Smooth muscle cell (in vitro differentiated cells): ENCODE measurements around the gene TDRD12. TPM values are rescaled to one million over a fixed set of nuclear protein-coding genes. Genes with fewer than 3 reads are reported as not detected.
"Not testable (repeated sequence)": the region's sequence is repeated elsewhere in the genome, so short reads cannot be mapped to it uniquely, and the experiment has no call there.

Source experiments
- DNase-seq: peaks from one replicate; lab custom pipeline; 2025; ENCODE audit not compliant: unreplicated experiment; lab: John Stamatoyannopoulos, UW
- H2AFZ ChIP-seq: fragments of 200-600 bp; sonication (generic); 2 replicates; pipeline ENCODE4 v1.6.0; 2016; ENCODE audit warnings: antibody characterized with exemption, low read depth, mild to moderate bottlenecking
- H3F3A ChIP-seq: fragments of 200-600 bp; sonication (generic); 2 replicates; pipeline ENCODE4 v1.6.0; 2017; ENCODE audit warnings: antibody characterized with exemption, low read depth
- H3K27ac ChIP-seq: fragments of 200-600 bp; sonication (generic); 2 replicates; pipeline ENCODE4 v1.5.1; 2016; ENCODE audit warnings: low read depth, mild to moderate bottlenecking
- H3K27me3 ChIP-seq: fragments of 200-600 bp; sonication (generic); 2 replicates; pipeline ENCODE4 v1.6.1; 2016; ENCODE audit warnings: low read depth, mild to moderate bottlenecking
- H3K36me3 ChIP-seq: fragments of 200-600 bp; sonication (generic); 2 replicates; pipeline ENCODE4 v1.5.1; 2016; ENCODE audit warnings: low read depth
- H3K4me1 ChIP-seq: fragments of 200-600 bp; sonication (generic); 2 replicates; pipeline ENCODE4 v1.5.1; 2016; ENCODE audit warnings: low read depth
- H3K4me2 ChIP-seq: fragments of 200-600 bp; sonication (generic); 2 replicates; pipeline ENCODE4 v1.6.0; 2016; ENCODE audit warnings: mild to moderate bottlenecking
- H3K4me3 ChIP-seq: fragments of 200-600 bp; sonication (generic); 2 replicates; pipeline ENCODE4 v1.5.1; 2016; ENCODE audit warnings: mild to moderate bottlenecking
- H3K79me2 ChIP-seq: fragments of 200-600 bp; sonication (generic); 2 replicates; pipeline ENCODE4 v1.6.0; 2016; ENCODE audit warnings: low read depth, mild to moderate bottlenecking
- H3K9ac ChIP-seq: fragments of 200-600 bp; sonication (generic); 2 replicates; pipeline ENCODE4 v1.6.0; 2016; ENCODE audit warnings: low read depth
- H3K9me3 ChIP-seq: fragments of 200-600 bp; sonication (generic); replicated peaks from 2 replicates; pipeline ENCODE4 v1.5.1; 2016; ENCODE audit warnings: low read depth
- H4K20me1 ChIP-seq: fragments of 200-600 bp; sonication (generic); 2 replicates; pipeline ENCODE4 v1.6.0; 2016; ENCODE audit warnings: low read depth
- CTCF ChIP-seq: fragments of 200-600 bp; sonication (generic); IDR thresholded peaks from 2 replicates; pipeline ENCODE4 v1.5.1; 2017; ENCODE audit warnings: borderline replicate concordance, mild to moderate bottlenecking, antibody characterized with exemption; ENCODE audit not compliant: insufficient read depth, poor library complexity, severe bottlenecking
- WGBS: methylation state at CpG from one replicate; pipeline ENCODE4 v1.1.7; 2016; ENCODE audit warnings: low lambda C conversion rate; 5-methylcytosine and 5-hydroxymethylcytosine counted together
- polyA plus RNA-seq: library from polyadenylated mRNA; unstranded; fragments of >200 nt; fragmentation: Nextera tagmentation; extraction: Ambion mirVana; gene quantifications from 2 replicates; pipeline ENCODE4 v1.2.1, GENCODE V29; 2016
- total RNA-seq: library from RNA; depleted of rRNA; stranded (reverse); fragments of >200 nt; gene quantifications from 2 replicates; pipeline ENCODE4 v1.2.3, GENCODE V29; 2014

Gene TDRD12
- total and polyA plus RNA-seq, 2 experiments from 2014 or later = 0.05 to 1.1 TPM

GRCh38 chr19:32691952-32692726, 27.4 kb upstream of the TDRD12 start:
- Histone ChIP-seq H3K4me1 (peaks cover 14% of the 10 kb centered on the region), H3K9me3 (no peaks in the 10 kb centered on the region), H3K4me2 (peak overlapping the region; percentile 94), H3F3A (peaks cover 9% of the 10 kb centered on the region), H3K27ac (peak overlapping the region; percentile 37), H3K79me2 (peaks cover 43% of the 10 kb centered on the region), H2AFZ (peak overlapping the region; percentile 79), H4K20me1 (peaks cover 34% of the 10 kb centered on the region), H3K9ac (peak overlapping the region; percentile 55), H3K27me3 (no peaks in the 10 kb centered on the region), H3K36me3 (no peaks in the 10 kb centered on the region), H3K4me3 (peak overlapping the region; percentile 68)
- TF ChIP-seq CTCF = no peak
- WGBS = 22% methylated on average over 83 of the region's 93 CpGs
- DNase-seq = peak; percentile 48

- peaks cover 38% of the 10 kb centered on the region for H4K20me1 ChIP-seq
- peaks cover 9% of the 10 kb centered on the region for H3F3A ChIP-seq
- no peak for DNase-seq
- H3K4me3 ChIP-seq = peak overlapping the region; percentile 68
- H3K27me3 ChIP-seq = no peaks in the 10 kb centered on the region
- no peak for TF ChIP-seq CTCF
- H2AFZ ChIP-seq = peak overlapping the region; percentile 79
- H3K9ac ChIP-seq = peak overlapping the region; percentile 55
- no peak overlapping the region for H3K27ac ChIP-seq
- WGBS = 90% methylated on average over 7 of the region's 7 CpGs
- no peaks in the 10 kb centered on the region for H3K9me3 ChIP-seq
- H3K79me2 ChIP-seq = peaks cover 47% of the 10 kb centered on the region
- peak overlapping the region; percentile 94 for H3K4me2 ChIP-seq
- H3K4me1 ChIP-seq = peaks cover 14% of the 10 kb centered on the region
- no peaks in the 10 kb centered on the region for H3K36me3 ChIP-seq
These were observed 26.9 kb upstream of the TDRD12 start for GRCh38 chr19:32692727-32693061.

- H3K27ac ChIP-seq = peak overlapping the region; percentile 19
- 97% methylated on average over 20 of the region's 20 CpGs for WGBS
- DNase-seq, H3K27me3 ChIP-seq, H2AFZ ChIP-seq, H3F3A ChIP-seq, H3K9me3 ChIP-seq, H3K36me3 ChIP-seq, H3K9ac ChIP-seq: not testable (repeated sequence)
- H3K4me2 ChIP-seq = peak overlapping the region; percentile 94
- H3K79me2 ChIP-seq = peaks cover 47% of the 10 kb centered on the region
- H3K4me3 ChIP-seq = peak overlapping the region; percentile 68
- peaks cover 14% of the 10 kb centered on the region for H3K4me1 ChIP-seq
- peaks cover 40% of the 10 kb centered on the region for H4K20me1 ChIP-seq
These were observed 26.1 kb upstream of the TDRD12 start for GRCh38 chr19:32693151-32694108.

- WGBS = 64% methylated on average over 2 of the region's 2 CpGs
- peaks cover 47% of the 10 kb centered on the region for H3K79me2 ChIP-seq
These were observed 25.3 kb upstream of the TDRD12 start for GRCh38 chr19:32694316-32694715.

GRCh38 chr19:32694851-32695250, 24.7 kb upstream of the TDRD12 start:
- H2AFZ ChIP-seq, H3K27ac ChIP-seq, H3F3A ChIP-seq, DNase-seq, H3K36me3 ChIP-seq, H3K9me3 ChIP-seq, H3K9ac ChIP-seq, H3K27me3 ChIP-seq: not testable (repeated sequence)
- peaks cover 14% of the 10 kb centered on the region for H3K4me1 ChIP-seq
- H3K4me3 ChIP-seq = peak overlapping the region; percentile 68
- 93% methylated on average over 2 of the region's 2 CpGs for WGBS
- peak overlapping the region; percentile 74 for H3K4me2 ChIP-seq
- H4K20me1 ChIP-seq = peaks cover 40% of the 10 kb centered on the region
- H3K79me2 ChIP-seq = peaks cover 52% of the 10 kb centered on the region

More at GRCh38 chr19:32694316-32694715, 25.3 kb upstream of the TDRD12 start:
- not testable (repeated sequence) for H3F3A ChIP-seq, H3K9me3 ChIP-seq, DNase-seq, H3K27me3 ChIP-seq, H3K36me3 ChIP-seq, H2AFZ ChIP-seq, H3K9ac ChIP-seq
- peaks cover 14% of the 10 kb centered on the region for H3K4me1 ChIP-seq
- peak overlapping the region; percentile 74 for H3K4me2 ChIP-seq
- H3K27ac ChIP-seq = peak overlapping the region; percentile 19
- peak overlapping the region; percentile 68 for H3K4me3 ChIP-seq
- H4K20me1 ChIP-seq = peaks cover 40% of the 10 kb centered on the region

GRCh38 chr19:32695506-32695905, 24.1 kb upstream of the TDRD12 start:
- H3K9me3 ChIP-seq, H3K4me3 ChIP-seq, H3K27ac ChIP-seq, H2AFZ ChIP-seq, H3K4me2 ChIP-seq, H3K9ac ChIP-seq, DNase-seq, H3K36me3 ChIP-seq, H3K27me3 ChIP-seq, H3F3A ChIP-seq: not testable (repeated sequence)
- 84% methylated on average over 6 of the region's 6 CpGs for WGBS
- peaks cover 14% of the 10 kb centered on the region for H3K4me1 ChIP-seq
- peaks cover 42% of the 10 kb centered on the region for H4K20me1 ChIP-seq
- H3K79me2 ChIP-seq = peaks cover 55% of the 10 kb centered on the region
